ENCODE measurements around the gene MINDY4B.
"Not testable (repeated sequence)": the region's sequence is repeated elsewhere in the genome, so short reads cannot be mapped to it uniquely, and the experiment has no call there.

MINDY4B gene

GRCh38 chr3:150870406-150870805, 34.8 kb downstream of the MINDY4B start:
- Histone ChIP-seq H3K27me3 (ENCODE audit: insufficient read depth, poor library complexity, severe bottlenecking) (no peaks in the 10 kb centered on the region), H3K27ac (replicated peaks) (no peak overlapping the region), H3K4me3 (replicated peaks; ENCODE audit: insufficient read depth, low read length) (no peak overlapping the region)
- no peak for DNase-seq (ENCODE audit: low read depth in 1 of 2, low spot score in 1 of 2)
- TF ChIP-seq POLR2AphosphoS5 (IDR thresholded peaks at IDR 0.05; ENCODE audit: low read depth), result no peak
- TF ChIP-seq CTCF (IDR thresholded peaks at IDR 0.05; ENCODE audit: insufficient read depth, low read length), result no peak
- TF ChIP-seq SPI1 (IDR thresholded peaks at IDR 0.05; ENCODE audit: borderline replicate concordance, low read depth), result no peak
- no peak for TF ChIP-seq GABPA (IDR thresholded peaks at IDR 0.05; ENCODE audit: low read depth)

DNA sequence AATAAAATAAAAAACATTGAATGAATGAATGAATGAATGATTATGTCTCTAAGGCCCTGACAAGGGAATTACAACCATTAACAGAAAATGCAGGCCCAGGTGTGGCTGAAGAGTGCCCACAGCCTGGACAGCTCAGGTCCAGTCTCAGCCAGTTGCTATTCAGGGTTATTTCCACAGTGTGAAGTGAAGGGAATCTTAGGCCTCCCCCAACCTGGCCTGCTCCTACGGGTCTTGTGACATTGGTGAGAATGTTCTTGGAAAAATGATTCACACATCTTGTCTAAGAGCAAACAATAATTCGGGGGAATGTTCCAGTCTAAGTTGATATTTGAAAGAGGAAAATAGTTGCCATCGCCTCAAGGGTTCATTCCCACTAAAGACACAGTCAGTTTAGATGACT, 37.0 kb downstream of the MINDY4B start:
- H3K4me3 ChIP-seq (replicated peaks; ENCODE audit: insufficient read depth, low read length), result no peak overlapping the region

GRCh38 chr3:150867434-150867833, 37.8 kb downstream of the MINDY4B start:
- no peak for DNase-seq (ENCODE audit: low read depth in 1 of 2, low spot score in 1 of 2)
- Histone ChIP-seq H3K4me3 (replicated peaks; ENCODE audit: insufficient read depth, low read length) (no peak overlapping the region), H3K27ac (replicated peaks) (no peak overlapping the region), H3K27me3 (ENCODE audit: insufficient read depth, poor library complexity, severe bottlenecking) (no peaks in the 10 kb centered on the region)
- TF ChIP-seq REST (IDR thresholded peaks at IDR 0.05; ENCODE audit: insufficient replicate concordance, low read depth) (no peak), CTCF (IDR thresholded peaks at IDR 0.05; ENCODE audit: insufficient read depth, low read length) (no peak), SPI1 (IDR thresholded peaks at IDR 0.05; ENCODE audit: borderline replicate concordance, low read depth) (no peak), GABPA (IDR thresholded peaks at IDR 0.05; ENCODE audit: low read depth) (no peak), POLR2AphosphoS5 (IDR thresholded peaks at IDR 0.05; ENCODE audit: low read depth) (no peak)

More for the DNA sequence above, 37.0 kb downstream of the MINDY4B start:
- no peaks in the 10 kb centered on the region for H3K27me3 ChIP-seq (ENCODE audit: insufficient read depth, poor library complexity, severe bottlenecking)
- H3K27ac ChIP-seq (replicated peaks), result no peak overlapping the region
- DNase-seq (ENCODE audit: low read depth in 1 of 2, low spot score in 1 of 2), result no peak
- TF ChIP-seq SPI1 (IDR thresholded peaks at IDR 0.05; ENCODE audit: borderline replicate concordance, low read depth), result no peak
- no peak for TF ChIP-seq GABPA (IDR thresholded peaks at IDR 0.05; ENCODE audit: low read depth)
- no peak for TF ChIP-seq REST (IDR thresholded peaks at IDR 0.05; ENCODE audit: insufficient replicate concordance, low read depth)
- TF ChIP-seq CTCF (IDR thresholded peaks at IDR 0.05; ENCODE audit: insufficient read depth, low read length), result no peak
- TF ChIP-seq POLR2AphosphoS5 (IDR thresholded peaks at IDR 0.05; ENCODE audit: low read depth), result no peak

GRCh38 chr3:150863921-150864320, 41.3 kb downstream of the MINDY4B start:
- not testable (repeated sequence) for H3K4me3 ChIP-seq (replicated peaks; ENCODE audit: insufficient read depth, low read length); DNase-seq (ENCODE audit: low read depth in 1 of 2, low spot score in 1 of 2); H3K27ac ChIP-seq (replicated peaks); H3K27me3 ChIP-seq (ENCODE audit: insufficient read depth, poor library complexity, severe bottlenecking)
